GM19099 (cell line): ENCODE measurements around the gene HEBP1.

Source experiments
- POLR2A ChIP-seq: IDR thresholded peaks from 3 replicates; pipeline ENCODE4 v1.6.1; 2011; ENCODE audit warnings: low read depth; ENCODE audit not compliant: insufficient read length; ENCODE audit errors: extremely low read depth

HEBP1 gene

GRCh38 chr12:12943586-12944260 lies 56.3 kb downstream of the HEBP1 start:
- no peak for TF ChIP-seq POLR2A

GRCh38 chr12:12941450-12942350 lies 58.4 kb downstream of the HEBP1 start:
- no peak for TF ChIP-seq POLR2A

- no peak for TF ChIP-seq POLR2A
Measured at GRCh38 chr12:12939888-12940287, 60.2 kb downstream of the HEBP1 start.

GRCh38 chr12:12938541-12938940 lies 61.5 kb downstream of the HEBP1 start:
- no peak for TF ChIP-seq POLR2A

GRCh38 chr12:12936983-12937491 lies 63.0 kb downstream of the HEBP1 start:
- no peak for TF ChIP-seq POLR2A

GRCh38 chr12:12934556-12934955 lies 65.5 kb downstream of the HEBP1 start:
- no peak for TF ChIP-seq POLR2A

- no peak for TF ChIP-seq POLR2A
Measured at GRCh38 chr12:12933742-12934141, 66.3 kb downstream of the HEBP1 start.

GRCh38 chr12:12930633-12931219 lies 69.3 kb downstream of the HEBP1 start:
- TF ChIP-seq POLR2A, result no peak

- no peak for TF ChIP-seq POLR2A
Measured at GRCh38 chr12:12929696-12930095, 70.4 kb downstream of the HEBP1 start.

GRCh38 chr12:12927211-12928079 lies 72.6 kb downstream of the HEBP1 start:
- TF ChIP-seq POLR2A, result no peak

- no peak for TF ChIP-seq POLR2A
Measured at GRCh38 chr12:12926571-12927071, 73.4 kb downstream of the HEBP1 start.

GRCh38 chr12:12925388-12925787 lies 74.7 kb downstream of the HEBP1 start:
- TF ChIP-seq POLR2A, result no peak
